Right renal pelvis (tissue), 4 donors: ENCODE data around the gene BHLHE40. TPM values are rescaled to one million over a fixed set of nuclear protein-coding genes. Genes with fewer than 3 reads are reported as not detected.

ENCODE experiments used
- DNase-seq, 4 donors: peaks; one replicate each; pipeline ENCODE4 v3.0.0-alpha.2; 2013; ENCODE audit warnings: low read depth in 4 of 4, low spot score in 3 of 4, missing footprints in 1 of 4
- polyA plus RNA-seq, 4 donors: library from polyadenylated mRNA; unstranded; fragments of 120-200 nt; gene quantifications; one replicate each; pipeline ENCODE4 v1.2.1, GENCODE V29; 2013; ENCODE audit not compliant: insufficient read length in 4 of 4

Gene BHLHE40
- polyA plus RNA-seq, 4 donors, result 24.8 to 30.2 (median 28.2) TPM

- DNase-seq, result no peak
These were observed 17.6 kb downstream of the BHLHE40 start for GRCh38 chr3:4996771-4997291.

GRCh38 chr3:4997946-4998345 lies 18.7 kb downstream of the BHLHE40 start:
- DNase-seq, result no peak

GRCh38 chr3:4999531-5000184 lies 20.4 kb downstream of the BHLHE40 start:
- DNase-seq, result no peak

GRCh38 chr3:5001135-5001534 lies 21.9 kb downstream of the BHLHE40 start:
- DNase-seq, result no peak

GRCh38 chr3:5001805-5002173 lies 22.6 kb downstream of the BHLHE40 start:
- no peak for DNase-seq

GRCh38 chr3:5002174-5002870 lies 23.1 kb downstream of the BHLHE40 start:
- DNase-seq, result no peak

GRCh38 chr3:5002871-5003247 lies 23.6 kb downstream of the BHLHE40 start:
- no peak for DNase-seq

GRCh38 chr3:5004319-5005152 lies 25.3 kb downstream of the BHLHE40 start:
- no peak for DNase-seq

GRCh38 chr3:5005367-5005766 lies 26.1 kb downstream of the BHLHE40 start:
- DNase-seq, result no peak

- no peak for DNase-seq
These were observed 27.5 kb downstream of the BHLHE40 start for GRCh38 chr3:5006755-5007202.

GRCh38 chr3:5007873-5008272 lies 28.6 kb downstream of the BHLHE40 start:
- DNase-seq, result no peak

GRCh38 chr3:5009506-5010109 lies 30.4 kb downstream of the BHLHE40 start:
- DNase-seq, result no peak

- DNase-seq, result no peak
These were observed 30.9 kb downstream of the BHLHE40 start for GRCh38 chr3:5010140-5010539.

- no peak for DNase-seq
These were observed 31.7 kb downstream of the BHLHE40 start for GRCh38 chr3:5010706-5011554.

- no peak for DNase-seq
These were observed 32.5 kb downstream of the BHLHE40 start for GRCh38 chr3:5011555-5012256.

- no peak for DNase-seq
These were observed 33.1 kb downstream of the BHLHE40 start for GRCh38 chr3:5012367-5012766.

GRCh38 chr3:5013021-5013906 lies 34.0 kb downstream of the BHLHE40 start:
- DNase-seq, result no peak

GRCh38 chr3:5014391-5014790 lies 35.2 kb downstream of the BHLHE40 start:
- DNase-seq, result no peak
